HG02870 (cell line): ENCODE results near the gene GRK7.
"Not testable (repeated sequence)": the region's sequence is repeated elsewhere in the genome, so short reads cannot be mapped to it uniquely, and the experiment has no call there.

ENCODE experiments used
- ATAC-seq: cut with Tn5 transposase; IDR thresholded peaks from one replicate; pipeline ENCODE4 v1.9.1; 2021; ENCODE audit warnings: mild to moderate bottlenecking, moderate library complexity; ENCODE audit not compliant: unreplicated experiment

The GRK7 gene

DNA sequence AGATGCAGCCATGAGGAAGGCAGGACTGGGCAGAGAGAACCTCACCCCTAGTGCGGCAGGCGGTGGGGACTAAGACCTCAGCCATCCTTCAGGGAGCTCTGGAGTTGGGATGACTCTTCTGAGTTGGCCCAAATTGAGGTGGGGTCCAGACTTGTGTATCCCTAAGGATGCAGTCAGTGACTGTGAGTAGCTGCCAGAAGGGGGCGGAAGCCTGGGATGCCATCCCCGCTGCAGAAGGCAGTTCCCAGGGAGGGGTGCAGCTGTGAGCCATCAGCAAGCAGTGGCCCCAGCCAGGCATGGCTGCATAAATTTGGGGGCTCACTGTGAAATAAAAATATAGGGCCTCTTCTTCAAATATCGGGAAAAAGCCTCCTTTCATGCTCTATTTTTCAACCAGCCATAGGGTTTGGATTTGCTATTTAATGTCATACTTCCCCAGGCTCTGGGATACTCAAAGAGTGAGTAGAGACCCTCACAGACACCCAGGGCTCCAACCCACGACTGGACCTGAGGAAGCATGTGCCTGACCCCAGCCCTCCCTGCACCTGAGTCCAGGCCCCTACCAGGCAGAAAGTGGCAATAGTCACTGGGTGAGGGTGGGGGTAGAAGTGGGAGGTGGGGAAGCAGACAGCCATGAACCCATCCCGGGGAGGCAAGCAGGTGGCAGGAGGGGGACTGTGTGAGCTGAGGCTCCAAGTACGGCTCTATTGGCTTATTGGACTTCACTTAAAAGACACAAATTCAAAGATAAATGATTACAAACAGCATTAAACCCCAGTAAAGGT, 30.5 kb downstream of the GRK7 start:
- ATAC-seq, result no peak

DNA sequence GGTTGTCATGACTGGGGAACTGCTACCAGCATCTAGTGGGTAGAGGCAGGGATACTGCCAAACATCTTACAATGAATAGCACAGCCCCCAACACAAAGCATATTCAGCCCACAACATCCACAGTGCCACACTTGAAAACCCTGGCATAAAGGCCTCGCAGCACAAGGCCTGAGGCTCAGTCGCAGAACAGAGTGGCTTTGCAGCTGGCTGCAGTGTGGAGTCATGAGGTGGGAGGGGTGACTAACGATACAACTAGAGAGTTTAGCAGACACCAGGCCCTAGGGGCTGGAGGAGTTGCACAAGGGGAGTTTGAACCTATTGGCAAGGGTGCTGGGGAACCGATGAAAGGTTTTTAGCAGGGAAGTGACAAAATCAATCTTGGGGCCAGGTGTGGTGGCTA, 32.1 kb downstream of the GRK7 start:
- no peak for ATAC-seq

- no peak for ATAC-seq
Measured at GRCh38 chr3:141795741-141796080, 32.5 kb downstream of the GRK7 start.

- ATAC-seq, result peak; percentile 96
Measured at GRCh38 chr3:141796081-141796888, 33.1 kb downstream of the GRK7 start.

DNA sequence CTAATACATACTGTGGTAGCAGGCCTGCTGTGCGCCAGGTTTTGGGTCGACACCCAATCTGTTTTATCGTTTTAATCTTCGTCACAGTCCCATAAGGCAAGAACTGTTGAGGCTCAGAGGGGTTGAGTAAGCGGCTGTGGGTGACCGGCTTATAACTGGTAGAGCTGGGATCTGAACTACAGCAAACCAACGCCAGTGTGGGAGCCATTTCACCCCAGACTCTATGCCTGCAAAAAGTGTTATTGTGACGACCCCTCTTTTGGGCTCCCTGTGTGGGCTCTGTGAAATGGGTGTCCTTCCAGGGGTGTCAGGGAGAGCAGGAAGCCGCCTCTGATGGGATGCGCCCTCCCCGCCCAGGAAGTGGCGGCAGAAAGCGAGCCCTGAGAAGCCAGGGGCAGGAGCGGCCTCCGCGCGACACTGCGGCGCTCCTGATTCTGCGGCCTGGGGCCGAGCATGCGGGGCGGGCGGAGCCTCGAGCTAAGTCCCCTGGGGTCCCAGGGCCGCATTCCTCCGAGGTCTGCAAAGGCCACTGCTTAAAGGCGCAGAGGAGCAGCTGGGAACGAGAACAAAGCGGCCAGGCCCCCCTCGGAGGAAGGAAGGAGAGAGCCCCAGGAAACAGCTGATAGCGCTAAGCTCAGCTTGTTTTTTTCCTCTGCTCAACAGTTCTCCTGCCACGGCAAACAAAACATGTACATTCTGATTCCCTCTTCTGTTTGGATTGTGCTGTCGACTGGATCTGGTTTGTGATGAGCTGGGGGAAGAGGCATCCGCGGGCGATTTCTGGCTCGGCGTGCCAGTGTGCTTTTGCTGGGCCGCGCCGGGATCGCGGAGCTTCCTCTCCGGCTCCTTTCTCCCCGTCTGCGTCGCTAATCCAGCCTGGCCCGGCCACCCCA, 33.9 kb downstream of the GRK7 start:
- ATAC-seq, result no peak

GRCh38 chr3:141797819-141798447, 34.7 kb downstream of the GRK7 start:
- ATAC-seq, result no peak

DNA sequence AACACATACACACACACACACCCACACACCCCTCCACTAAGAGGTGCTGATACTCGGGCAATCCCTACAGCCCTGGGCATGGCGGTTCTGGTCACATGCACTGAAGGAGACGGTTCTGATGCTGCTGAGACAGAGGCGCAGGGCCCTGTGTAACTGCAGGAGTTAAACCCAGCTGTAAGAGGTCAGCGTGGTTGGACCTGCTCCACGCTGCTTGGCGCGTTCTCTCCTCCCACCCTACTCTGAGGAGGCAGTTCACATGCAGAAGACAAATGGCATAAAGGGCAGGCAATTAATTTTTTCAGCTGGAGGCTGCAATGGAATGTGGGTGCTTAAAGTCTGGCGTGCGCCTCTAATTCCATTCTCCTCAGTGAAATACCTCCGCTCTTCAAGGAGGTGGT, 35.2 kb downstream of the GRK7 start:
- no peak for ATAC-seq

- no peak for ATAC-seq
Measured at GRCh38 chr3:141802316-141803077, 39.3 kb downstream of the GRK7 start.

DNA sequence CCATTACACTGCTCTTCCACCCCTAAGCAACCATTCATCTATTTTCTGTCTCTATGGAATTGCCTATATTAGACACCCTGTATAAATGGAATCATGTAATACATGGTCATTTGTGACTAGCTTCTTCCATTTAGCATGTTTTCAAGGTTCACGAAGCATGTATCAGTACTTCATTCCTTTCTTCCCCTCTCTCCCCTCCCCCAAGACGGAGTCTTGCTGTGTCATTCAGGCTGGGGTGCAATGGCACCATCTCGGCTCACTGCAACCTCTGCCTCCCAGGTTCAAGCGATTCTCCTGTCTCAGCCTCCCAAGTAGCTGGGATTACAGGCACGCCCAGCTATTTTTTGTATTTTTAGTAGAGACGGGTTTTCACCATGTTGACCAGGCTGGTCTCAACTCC, 40.3 kb downstream of the GRK7 start:
- not testable (repeated sequence) for ATAC-seq

- ATAC-seq, result no peak
Measured at GRCh38 chr3:141804447-141804777, 41.2 kb downstream of the GRK7 start.

DNA sequence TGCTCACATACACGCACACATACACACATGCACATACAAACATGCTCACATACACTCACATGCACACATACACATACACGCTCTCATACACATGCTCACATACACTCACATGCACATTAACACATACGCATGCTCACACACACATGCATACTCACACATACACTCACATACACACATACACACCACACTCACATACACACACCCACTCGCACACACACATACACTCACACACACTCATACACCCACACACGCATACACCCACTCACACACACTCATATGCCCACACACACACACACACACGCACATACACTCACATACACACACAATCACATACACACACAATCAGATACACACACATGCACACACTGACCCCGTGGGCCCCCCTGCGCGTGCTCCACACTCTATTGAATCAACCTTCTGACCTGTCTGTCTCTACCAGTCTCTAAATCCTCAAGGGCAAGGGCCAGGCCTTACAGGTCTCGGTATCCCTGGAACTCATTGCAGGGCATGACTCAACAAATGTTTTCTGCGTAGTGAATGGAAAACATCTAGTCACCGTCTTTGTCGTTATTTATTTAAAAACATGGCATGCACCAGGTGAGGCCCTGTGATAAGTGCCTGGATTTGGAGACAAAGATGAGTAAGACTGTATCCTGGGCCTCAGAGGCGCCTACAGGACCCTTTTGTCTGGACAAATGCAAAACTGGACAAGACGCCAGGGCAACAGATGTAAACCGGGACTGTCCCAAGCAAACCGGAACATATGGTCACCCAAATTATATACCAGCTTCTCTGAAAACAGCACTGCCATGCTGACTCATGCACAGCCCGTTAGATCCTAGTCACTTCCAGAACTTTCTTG, 41.8 kb downstream of the GRK7 start:
- ATAC-seq, result no peak

- no peak for ATAC-seq
Measured at GRCh38 chr3:141807277-141808033, 44.2 kb downstream of the GRK7 start.

DNA sequence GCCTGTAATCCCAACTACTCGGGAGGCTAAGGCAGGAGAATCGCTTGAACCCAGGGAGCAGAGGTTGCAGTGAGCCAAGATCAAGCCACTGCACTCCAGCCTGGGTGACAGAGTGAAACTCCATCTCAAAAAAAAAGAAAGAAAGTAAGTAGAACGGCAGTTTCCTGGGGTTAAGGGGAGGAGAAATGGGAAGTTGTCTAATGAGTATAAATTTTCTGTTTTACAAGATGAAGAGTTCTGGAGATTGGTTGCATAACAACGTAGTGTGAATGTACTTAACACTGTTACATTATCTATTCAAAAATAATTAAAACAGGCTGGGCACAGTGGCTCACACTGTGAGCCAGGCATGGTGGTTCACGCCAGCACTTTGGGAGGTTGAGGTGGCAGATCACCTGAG, 45.4 kb downstream of the GRK7 start:
- ATAC-seq, result no peak

- no peak for ATAC-seq
Measured at GRCh38 chr3:141810161-141810560, 47.0 kb downstream of the GRK7 start.

- no peak for ATAC-seq
Measured at GRCh38 chr3:141811348-141811747, 48.1 kb downstream of the GRK7 start.

DNA sequence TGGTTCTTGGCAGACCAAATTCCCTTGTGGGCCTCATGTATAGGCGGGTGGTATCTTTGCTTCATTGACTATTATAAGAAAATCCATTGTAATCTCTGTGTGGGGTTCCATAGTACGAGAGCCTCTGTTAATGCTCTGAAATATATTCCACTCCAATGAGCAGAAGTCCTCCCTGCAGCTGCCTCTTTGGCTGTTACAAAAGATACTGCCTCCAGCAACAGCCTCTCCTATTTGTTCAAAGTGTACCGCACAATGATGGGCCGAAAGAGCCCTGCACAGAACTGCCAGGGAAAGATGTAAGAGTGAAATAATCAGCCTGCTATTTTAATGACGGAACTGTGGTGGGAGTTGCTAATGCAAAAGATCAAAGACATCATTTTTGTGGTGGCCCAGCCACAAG, 48.9 kb downstream of the GRK7 start:
- no peak for ATAC-seq

GRCh38 chr3:141812586-141812985, 49.4 kb downstream of the GRK7 start:
- no peak for ATAC-seq
